Hindlimb muscle (tissue), 1 donor: ENCODE measurements around the gene TPM1. TPM values are rescaled to one million over a fixed set of nuclear protein-coding genes. Genes with fewer than 3 reads are reported as not detected.
"Not testable (repeated sequence)": the region's sequence is repeated elsewhere in the genome, so short reads cannot be mapped to it uniquely, and the experiment has no call there.

Experiments used
- DNase-seq: peaks from one replicate; pipeline ENCODE4 v3.0.0-alpha.2; 2013
- polyA plus RNA-seq: library from polyadenylated mRNA; unstranded; fragments of 120-200 nt; gene quantifications from one replicate; pipeline ENCODE4 v1.2.1, GENCODE V29; 2013; ENCODE audit not compliant: insufficient read length

Gene TPM1
- 6,185 TPM for polyA plus RNA-seq

DNA sequence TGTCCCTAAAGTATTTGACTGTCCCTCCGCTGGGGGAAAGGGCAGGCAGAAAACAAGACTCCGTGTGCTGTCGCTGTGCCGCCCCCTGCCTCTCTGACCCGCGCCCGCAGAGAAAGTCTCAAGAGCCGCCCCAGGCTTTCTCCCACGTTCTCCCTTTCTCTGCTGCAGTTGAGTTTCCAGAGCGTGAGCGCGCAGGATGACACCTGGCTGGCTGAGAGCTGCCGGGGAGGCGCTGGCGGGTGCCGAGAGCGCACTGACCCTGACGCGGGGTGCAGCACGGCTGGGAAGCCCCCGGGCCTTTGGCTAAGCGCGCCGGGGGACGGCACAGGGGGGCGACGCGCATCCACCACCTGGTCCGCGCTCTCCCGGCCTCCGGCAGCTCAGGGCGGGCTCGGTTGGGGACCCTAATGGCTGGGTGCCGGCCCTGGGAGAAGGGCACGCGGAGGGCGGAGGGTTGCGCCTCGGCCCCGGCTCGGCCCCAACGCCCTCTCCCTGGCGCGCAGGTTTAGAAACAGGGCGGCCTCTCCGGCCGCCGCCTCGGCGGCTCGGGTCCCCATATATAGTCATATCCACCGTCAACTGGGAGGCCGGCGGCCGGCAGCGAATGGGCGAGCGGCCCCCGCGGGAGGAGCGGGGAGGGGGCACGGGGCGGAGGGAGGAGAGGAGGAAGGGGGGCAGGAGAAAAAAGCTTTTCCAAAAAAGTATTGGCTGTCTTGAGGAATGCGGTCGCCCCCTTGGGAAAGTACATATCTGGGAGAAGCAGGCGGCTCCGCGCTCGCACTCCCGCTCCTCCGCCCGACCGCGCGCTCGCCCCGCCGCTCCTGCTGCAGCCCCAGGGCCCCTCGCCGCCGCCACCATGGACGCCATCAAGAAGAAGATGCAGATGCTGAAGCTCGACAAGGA lies at the start of gene TPM1:
TPM1 (plus strand) TSS at position 774 of the 903 bp plus-strand sequence; CDS start at position 857, 83 bp downstream.
- DNase-seq = peak; percentile 66

DNA sequence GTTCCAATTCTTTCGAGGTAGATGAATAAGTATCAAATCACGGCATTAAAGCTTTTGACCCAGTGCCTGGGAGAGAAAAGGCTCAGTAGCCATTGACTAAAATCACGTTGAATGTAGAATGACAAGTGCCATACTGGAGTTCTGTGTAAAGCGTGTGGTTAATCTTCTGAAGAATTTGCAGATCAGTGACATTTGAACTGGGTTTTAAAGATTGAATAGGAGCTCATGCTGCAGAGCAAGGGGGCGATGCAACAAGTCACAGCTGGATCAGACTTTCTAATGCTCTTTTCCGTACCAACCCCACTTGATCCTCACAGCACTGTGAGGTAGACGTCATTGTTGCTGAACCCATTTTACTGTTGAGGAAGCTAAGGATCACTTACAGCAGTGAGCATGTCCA lies 49.5 kb upstream of the TPM1 start:
- no peak for DNase-seq

DNA sequence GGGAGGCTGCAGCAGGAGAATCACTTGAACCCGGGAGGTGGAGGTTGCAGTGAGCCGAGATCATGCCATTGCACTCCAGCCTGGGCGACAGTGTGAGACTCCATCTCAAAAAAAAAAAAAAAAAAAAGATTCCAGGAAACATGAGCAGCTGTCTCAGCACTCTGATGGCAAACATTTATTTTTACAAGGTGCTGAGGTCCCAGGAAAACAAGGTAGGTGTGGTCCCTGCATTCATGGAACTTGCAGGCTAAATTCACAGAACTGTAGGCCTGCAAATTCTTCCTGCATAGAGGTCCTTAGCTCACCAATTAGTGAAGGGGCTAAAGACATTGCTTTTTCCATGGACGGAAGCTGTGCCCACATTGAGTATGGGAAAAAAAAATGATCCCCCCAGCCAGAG lies 48.9 kb upstream of the TPM1 start:
- DNase-seq = not testable (repeated sequence)

DNA sequence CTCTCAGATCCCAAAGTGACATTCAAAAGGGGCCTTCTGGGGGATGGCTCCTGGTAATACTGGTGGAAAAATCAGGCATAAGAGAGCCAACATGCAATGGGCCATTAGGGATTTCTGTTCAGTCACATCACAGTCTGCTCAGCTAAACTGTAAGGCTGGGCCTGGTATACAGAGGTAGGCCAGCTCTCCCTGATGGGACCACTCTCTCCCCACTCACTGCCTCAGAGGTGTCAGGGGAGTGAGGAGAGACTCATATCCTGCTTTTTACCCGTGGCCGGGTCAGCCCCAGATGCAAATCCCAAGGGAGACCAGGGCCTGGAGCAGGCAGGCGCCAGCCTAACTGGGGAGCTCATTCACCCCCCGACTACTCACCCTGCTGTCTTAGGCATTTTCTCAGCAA lies 48.1 kb upstream of the TPM1 start:
- DNase-seq = no peak

DNA sequence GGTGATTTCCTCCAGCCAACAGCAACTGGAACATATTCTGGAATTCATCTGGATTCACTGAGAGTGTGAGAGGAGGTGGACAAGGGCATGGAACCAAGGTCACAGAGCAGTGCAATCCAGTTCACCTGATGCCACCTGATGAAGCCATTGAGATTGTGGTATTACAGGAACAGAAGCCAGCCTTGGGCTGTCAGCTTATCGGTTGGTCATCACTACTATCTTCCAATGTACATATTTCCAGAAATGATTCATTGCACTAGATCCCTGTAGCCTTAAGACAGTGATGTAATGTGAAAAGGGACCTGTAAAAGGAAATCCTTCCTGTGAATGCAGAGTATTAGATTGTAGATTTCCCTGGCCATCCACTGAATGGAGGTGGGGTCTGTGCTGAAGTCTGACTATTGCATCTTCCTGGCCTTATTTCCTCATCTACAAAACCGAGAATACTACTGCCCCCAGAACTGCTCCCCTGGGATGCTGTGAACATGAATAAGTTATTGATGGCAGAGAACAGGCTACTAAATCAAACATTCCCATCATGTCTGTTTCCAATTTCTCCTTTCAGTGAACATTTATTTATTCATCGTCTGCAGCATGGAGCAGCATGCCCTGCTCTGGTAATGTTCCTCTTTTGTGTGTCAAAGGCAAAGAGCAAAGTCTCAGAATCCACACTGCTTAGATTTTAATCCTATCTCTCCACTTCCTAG lies 47.4 kb upstream of the TPM1 start:
- no peak for DNase-seq

DNA sequence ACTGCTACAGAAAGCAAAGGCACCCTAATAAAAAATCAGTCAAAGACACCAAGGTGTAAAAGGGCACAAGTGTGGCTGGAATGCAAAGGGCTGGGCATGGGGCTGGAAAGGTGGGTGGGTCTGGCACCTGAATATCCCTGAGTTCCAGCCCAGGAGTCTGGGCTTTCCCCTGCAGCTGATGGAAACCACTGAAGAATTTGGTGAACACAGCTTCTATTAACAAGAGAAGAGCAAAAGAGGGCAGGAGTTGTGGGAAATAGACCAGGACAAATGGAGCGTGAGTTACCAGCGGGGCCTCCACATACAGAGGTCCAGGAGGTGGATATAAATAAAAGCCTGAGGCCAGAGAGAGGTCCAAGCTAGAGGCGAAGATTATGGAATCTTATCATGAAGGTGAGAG lies 45.1 kb upstream of the TPM1 start:
- DNase-seq = no peak

DNA sequence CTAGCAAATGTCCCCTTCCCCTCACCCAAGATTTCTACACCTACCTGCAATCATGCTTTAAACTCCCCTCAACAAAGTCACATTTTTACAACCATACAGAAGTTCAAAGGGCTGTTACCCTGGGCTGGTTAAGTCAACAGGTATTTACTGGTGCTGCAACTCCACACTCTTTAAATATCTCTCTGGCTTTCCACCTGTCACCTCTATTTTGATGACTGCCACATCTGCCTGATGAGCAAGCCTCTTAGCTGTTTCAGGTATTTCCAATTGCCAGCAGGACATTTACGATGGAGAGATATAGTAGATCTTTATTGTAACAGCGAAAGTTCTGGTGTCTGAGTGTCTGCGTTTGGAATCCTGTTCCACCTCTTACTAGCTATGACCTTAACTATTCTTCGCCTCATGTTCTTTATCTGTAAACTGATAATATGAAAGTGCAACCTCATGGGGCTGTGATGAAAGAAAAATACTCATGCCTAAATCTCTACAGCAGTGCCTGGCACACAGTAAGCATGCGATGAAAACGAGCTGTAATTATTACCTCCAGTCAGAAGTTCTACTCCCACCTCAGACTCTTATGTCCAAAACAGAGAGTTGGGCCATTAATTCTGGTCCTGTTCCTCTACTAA lies 44.2 kb upstream of the TPM1 start:
- DNase-seq = no peak

DNA sequence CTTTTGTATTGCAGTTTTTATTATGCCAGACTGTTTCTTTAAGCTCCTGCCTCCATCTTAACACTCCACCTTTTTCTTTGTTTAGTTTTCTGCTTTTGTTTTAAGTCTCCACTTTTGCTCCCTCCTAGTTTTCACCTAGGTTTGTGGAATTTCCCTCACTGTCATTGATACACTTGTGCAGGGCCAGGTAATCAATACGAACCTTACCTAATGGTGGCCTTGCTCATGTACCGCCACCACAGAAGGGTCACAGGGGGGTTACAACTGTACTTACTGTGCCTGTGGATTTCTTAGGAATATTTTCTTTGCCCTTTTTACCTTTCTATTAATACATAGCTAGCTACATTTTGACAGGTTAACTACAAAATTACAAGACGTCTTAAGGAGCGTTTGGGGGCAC lies 43.4 kb upstream of the TPM1 start:
- no peak for DNase-seq

DNA sequence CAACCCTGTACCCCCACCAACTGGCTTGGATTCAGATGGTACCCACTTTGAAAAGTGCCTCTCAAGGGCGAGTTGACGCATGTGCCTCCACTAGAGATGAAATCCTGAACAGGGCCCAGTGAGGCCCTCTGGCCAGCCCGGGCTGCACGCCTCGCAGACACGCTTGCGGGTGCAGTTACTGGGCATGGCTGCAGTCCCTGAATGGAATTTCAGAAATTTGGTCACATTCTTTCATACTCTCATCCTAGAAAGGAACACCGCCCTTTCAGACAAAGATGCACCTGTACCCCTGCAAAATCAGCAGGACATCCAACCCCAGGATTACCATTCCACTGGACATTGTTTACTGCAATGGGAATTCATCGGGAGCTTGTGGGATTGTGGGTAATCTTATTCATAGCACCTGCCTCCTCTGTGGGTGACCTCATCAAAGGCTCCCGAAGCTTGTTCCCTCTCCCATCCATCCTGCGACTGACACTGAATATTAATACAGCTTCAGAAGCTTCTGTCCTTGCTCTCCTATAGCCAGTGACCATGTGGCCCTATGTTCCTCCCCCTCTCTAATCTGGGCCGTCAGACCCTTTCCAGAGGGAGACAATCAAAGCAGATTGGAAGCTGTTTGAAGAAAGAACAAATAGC lies 42.5 kb upstream of the TPM1 start:
- no peak for DNase-seq

DNA sequence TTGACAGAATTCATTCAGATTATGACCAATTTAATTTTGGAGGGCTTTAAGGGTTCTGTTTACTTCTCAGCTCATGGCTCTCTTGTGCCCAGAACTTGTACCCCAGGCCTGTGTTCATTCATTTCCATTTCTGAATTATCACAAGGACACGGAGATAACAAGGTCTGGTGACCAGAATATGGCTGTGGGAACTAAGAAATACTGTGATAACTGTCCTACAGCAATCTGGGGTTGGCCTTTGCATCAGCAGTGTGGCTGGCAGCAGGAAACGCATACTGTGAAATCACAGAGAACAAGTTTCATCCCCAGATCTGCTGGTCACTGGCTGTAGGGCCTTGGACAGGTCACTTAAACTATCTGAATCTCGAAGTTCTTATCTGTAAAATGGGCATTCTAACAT lies 41.8 kb upstream of the TPM1 start:
- no peak for DNase-seq

DNA sequence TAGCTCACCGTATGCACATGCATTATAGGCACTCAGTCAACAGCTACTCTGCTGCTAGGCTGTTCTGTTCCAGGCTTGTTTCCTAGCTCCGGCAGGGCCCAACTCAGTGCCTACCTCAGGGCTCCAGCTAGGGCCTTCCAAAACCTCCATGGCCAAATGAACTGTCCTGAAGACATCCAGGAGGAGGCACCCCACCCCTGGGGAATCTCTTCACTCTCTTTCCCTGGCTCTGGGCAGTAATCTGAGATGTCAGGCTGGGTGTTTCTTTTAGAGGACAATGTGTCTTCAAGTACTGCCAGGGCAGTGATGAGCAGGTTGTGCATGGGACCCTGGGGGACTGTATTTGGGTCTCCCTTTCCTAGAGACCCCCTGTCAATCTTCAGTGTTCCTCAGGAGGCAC lies 38.3 kb upstream of the TPM1 start:
- DNase-seq = no peak

DNA sequence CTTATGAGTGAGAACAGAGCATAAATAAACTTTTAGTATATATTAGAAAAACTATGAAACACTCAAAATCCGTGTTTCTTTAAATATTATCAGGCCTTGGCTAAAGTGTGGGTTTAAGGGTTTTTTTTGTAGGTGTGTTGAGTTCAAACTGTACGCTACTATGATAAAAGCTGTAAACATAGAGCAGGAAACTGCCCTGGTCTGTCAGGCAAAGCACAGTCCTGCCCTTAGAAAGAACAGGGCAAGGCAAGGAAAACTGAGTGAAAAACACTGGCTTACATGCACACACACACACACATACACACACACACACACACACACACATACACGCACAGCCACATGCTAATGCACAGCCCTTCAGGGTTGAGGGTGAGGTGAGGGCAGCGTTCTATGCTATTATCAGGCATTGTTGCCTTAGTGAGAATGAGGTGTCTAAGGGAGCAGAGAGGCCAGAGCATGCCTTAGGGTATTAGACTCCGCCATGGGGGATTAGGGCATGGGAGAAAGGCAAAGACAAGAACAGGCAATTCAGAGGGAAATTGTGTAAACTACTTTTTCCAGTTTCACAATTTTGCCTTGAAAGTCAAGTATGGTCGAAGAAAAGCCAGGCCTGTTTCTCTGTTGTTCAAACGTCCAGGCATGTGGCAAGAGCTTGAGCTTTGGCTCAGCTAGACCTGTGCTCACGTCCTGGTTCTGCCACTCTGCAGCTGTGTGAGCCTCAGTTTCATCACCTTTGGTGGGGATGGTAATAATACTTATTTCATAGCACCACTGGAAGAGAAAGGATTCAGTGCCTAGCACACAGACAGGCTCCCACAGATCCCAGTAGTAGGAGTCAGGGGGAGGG lies 36.3 kb upstream of the TPM1 start:
- DNase-seq = no peak

DNA sequence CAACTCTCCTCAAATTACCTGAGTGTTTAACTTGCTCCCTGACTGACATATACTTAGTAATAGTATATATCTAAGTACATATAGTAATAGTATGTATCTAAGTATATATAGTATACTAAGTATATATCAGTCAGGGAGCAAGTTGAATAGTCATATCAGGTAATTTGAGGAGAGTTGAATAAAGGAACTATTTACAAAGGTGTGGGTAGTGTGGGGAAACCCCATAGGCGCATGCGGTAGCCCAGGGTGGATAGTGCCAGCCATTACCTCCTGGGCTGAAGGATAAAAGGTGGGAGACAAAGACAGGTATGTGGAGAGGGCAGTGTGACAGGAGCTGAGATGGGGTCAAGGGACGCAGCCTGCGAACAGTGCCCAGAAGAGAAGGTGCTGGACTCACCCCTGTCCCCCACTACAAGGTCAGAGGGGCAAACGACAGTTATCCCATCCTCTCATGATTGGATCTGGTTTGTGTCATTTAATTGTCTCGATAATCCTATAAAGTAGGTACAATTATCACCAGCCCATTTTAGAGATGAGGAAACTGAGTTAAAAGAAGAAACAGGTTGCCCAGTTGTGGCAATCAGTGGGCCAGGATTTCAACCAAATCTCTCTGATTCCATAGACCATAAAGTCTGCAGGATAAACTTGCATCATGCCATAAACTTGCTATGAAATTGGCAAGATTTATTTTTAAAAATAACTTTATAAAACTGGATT lies 34.1 kb upstream of the TPM1 start:
- DNase-seq = no peak

DNA sequence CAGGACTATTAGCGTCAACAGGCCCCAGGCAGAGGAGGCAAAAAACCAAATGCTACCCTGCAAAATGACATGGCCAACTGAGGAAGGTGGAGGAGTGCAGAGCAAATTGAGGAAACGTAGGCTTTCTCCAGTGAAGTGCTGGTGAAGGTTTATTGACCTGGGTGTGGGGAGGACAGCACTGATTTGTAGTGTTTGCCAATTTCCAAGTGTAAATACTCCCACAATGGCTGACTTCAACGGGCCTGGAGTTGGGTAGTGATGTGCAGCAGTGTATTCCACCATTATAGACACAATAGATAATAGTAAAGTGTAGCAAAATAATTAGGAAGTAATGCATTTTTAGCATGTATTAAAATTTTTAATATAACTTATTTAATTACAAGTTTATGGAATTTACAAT lies 32.2 kb upstream of the TPM1 start:
- DNase-seq = no peak

DNA sequence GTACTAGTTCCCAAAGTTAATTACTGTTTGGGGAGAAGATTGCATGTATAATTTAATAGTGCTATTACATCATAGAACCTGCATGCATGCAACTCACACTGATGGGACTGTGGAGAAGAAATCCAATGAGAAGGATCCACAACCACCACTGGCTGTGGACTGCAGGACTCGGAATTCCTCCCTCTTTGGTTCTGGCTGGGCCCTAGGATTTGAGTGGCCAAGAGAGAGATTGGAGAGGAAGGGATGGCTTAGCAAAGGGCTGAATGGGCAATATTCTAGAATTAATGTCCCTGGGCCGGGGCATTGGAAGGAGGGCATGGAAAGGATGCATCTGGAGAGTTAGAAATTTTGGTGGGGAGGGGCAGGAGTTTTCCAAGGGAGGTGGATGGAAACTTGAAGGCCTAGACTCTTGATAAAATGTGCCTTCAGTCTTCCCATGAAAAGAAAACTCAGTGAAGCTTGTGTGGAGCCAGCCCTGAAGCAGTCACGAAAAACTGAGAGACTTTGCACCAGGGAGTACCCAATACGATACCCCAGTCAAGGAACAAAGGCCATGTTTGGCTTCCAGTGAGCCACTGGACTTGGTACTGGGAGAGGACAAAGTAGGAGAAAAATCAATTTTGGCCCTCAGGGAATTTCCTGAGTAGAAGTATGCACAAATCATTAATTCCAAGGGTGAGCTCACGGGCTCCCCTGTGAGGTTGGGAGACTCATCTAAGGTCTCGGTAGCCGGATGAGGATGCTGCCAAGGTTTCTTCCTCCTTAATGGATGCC lies 31.4 kb upstream of the TPM1 start:
- DNase-seq = no peak

DNA sequence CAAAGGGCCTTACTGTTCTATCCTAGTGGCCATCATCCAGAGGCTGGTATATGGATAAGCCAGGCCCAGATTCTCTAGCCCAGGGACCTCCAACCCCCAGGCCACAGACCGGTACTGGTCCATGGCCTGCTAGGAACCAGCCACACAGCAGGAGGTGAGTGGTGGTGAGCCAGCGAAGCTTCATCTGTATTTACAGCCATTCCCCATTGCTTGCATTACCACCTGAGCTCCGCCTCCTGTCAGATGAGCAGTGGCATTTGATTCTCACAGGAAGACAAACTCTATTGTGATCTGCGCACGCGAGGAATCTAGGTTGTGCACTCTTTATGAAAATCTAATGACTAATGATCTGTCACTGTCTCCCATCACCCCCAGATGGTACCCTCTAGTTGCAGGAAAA lies 30.1 kb upstream of the TPM1 start:
- DNase-seq = no peak

DNA sequence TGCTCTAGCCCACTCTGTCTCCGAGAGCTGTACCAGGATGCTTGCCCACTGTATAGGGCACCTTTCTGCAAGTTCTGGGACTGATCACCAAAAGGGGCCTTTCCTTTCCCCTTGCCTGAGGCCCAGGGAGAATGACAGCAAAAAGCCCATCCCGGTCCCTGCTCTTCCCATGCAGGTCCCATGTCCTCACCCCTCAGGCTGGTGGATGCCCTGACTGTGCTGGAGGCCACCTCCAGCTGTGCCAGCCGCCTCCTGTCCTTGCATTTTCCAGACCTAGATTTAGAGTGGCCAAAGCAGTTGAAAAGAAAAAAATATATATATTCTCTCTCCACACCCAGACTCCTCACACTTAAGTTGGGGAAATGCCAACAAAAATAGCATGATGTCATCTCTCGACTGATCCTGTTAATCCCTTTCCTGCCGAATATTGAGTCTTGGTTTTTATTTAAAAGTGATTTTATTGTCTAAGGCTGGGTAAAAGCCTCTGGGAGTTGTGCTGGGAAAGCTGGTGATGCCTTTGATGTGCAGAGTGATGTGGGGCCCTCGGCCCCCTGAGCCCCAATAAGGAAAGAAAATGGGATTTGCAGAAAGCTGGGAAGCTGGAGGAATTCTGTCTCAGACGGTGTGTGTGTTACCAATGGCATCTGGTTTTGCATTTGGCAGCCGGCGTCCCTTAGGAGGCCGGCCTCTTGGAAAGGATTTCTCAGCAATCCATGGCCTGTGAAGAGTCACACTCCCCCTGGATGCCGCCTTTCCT lies 29.3 kb upstream of the TPM1 start:
- peak; percentile 47 for DNase-seq

DNA sequence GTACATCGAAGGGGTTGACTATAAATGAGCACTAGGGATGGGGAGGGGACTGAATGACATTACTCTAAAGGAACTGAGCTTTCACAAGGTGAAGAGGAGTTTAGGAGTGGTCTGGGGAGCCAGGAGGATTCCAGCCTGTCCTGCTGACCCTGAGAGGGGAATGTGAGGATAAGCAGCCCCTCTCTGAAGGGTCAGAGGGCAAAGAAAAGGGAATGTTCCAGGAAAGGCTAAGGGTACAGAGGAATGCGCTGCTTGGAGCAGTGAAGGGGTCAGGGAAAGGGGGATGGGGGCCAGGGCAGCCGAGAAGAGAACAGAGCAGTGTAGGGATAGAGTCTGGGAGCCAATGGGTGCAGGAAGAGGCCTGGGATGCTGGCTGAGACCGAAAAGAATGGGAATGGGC lies 28.0 kb upstream of the TPM1 start:
- DNase-seq = no peak

DNA sequence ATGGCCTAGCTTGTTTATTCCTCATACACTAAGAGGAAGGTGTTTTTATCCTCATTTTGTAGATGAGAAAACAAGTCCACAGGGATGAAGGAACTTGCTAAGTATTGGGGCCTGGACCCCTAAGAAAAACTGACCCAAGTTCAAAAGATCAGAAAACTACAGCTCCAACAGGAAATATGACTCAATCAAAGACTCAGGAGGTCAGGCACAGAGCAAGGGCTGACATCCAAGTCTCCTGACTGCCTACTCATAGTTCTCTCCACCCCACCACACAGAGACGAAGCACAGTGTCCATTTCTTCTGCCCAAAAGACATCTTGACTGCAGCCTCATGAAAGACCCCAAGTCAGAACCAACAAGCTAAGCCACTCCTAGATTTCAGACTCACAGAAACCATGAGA lies 26.9 kb upstream of the TPM1 start:
- DNase-seq = no peak

DNA sequence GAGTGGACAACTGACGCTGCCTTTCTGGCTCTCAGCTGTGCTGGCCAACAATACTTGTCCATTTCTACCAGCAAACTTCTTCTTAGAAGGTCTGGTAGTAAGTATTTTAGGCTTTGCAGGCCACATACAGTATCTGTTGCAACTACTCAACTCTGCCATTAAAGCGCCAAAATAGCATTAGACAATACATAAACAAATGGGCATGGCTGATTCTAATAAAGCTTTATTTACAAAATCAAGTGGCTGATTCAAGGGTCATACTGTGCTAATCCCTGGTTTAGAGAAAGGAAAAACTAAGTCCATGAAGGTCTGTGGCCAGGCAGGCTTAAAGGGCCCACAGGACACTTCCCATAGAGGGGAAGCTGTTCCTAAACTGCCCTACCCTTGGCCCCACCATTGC lies 26.3 kb upstream of the TPM1 start:
- no peak for DNase-seq
